ENCODE data around the gene PLEKHA7.

The PLEKHA7 gene

DNA sequence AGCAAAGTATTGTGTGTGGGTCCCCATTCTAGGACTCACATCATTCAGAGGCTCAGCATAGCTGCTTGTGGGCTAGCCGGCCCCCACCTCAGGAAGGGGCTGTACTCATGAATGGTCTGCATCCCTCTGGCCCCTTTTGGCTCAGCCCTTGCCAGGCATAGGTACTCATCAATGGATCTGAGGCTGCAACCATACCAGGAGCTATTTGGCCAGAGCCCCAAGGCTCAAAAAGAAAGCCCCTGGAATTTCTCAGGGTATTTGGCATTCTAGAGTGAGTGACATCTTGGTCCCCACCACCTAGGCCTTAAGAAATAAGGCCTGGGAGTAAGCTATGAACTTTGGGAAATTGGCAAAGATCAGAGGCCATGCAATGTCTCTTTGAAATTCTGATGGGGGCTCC, 38.3 kb downstream of the PLEKHA7 start:
- TF ChIP-seq, protein P1, sequence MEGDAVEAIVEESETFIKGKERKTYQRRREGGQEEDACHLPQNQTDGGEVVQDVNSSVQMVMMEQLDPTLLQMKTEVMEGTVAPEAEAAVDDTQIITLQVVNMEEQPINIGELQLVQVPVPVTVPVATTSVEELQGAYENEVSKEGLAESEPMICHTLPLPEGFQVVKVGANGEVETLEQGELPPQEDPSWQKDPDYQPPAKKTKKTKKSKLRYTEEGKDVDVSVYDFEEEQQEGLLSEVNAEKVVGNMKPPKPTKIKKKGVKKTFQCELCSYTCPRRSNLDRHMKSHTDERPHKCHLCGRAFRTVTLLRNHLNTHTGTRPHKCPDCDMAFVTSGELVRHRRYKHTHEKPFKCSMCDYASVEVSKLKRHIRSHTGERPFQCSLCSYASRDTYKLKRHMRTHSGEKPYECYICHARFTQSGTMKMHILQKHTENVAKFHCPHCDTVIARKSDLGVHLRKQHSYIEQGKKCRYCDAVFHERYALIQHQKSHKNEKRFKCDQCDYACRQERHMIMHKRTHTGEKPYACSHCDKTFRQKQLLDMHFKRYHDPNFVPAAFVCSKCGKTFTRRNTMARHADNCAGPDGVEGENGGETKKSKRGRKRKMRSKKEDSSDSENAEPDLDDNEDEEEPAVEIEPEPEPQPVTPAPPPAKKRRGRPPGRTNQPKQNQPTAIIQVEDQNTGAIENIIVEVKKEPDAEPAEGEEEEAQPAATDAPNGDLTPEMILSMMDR (IDR thresholded peaks at IDR 0.05; ENCODE audit: extremely low read depth, missing control alignments): no peak
- DNase-seq (ENCODE audit: low spot score): no peak

DNA sequence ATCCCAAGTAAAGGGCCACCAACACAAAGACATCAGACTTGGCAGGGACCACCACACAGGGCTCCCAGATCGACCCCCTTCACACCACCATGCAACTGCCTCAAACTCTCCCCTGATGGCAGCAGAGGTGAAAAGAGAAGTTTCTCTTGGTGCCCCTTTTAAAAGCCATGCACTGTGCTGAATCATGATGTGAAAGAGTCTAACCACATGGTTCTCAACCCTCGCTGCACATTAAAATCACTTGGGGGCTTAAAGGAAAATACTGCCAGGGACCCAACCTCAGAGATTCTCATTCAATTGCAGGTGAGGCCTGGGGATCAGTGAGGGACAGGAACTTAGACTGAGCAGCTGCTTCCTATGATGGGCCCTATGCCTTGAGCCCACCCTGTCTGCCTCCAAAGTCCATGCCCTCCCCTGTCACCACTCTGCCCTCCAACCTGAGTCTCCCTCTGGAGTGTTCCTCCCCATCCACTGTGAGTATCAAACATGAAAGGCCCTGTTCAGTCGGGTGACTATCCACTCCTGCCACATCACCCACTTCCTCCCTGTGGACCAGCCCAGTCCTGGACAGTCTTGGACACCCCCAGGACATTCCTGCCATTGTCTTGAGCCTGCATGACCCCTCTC, 40.8 kb downstream of the PLEKHA7 start:
- DNase-seq (ENCODE audit: low spot score): no peak
- TF ChIP-seq, protein P1 (IDR thresholded peaks at IDR 0.05; ENCODE audit: extremely low read depth, missing control alignments): no peak

DNA sequence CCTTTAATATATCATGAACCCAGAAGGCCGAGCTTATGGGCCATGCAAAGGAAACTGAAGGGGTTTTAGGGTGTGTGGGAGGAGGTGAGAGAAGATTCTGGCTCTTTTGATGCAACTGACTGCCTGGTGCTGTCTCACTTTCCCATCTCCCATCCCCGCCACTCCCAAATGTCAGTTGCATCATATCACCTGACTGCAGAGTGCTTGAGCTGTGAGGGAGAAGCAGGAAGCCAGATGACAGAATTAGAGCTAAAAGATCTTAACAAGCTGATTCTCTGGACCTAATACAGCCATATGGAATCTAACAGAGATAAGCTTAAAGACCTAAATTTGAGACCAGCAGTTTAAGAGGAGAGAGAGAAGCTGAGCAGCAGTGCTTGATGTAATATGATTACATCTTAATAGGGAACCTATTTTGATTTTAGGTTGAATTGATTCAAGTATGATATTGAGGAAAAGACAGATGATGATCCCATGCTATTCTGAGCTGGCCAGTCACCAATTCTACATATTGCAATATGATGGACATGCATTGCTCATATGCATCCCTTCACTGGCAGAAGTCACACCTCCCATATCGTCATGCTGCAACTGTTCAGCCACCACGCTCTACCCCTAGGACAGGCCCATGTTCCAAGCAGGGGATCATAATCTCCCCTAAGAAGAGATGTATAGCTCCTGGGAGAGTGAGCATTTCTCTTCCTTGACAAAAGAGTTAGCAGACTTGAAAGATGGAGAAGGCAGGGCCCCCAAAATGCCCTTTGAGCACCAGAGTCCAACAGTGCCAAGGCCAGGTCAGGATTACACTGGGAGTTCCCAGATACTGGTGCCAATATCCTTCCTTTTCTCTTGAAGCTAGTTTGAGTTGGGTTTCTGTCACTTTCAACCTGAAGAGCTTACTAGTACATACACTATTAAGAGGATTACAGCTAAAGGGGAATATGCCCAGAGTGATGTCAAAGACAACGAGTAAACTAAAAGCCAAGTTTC, 44.9 kb downstream of the PLEKHA7 start:
- TF ChIP-seq, protein P1 (IDR thresholded peaks at IDR 0.05; ENCODE audit: extremely low read depth, missing control alignments): no peak
- no peak for DNase-seq (ENCODE audit: low spot score)

DNA sequence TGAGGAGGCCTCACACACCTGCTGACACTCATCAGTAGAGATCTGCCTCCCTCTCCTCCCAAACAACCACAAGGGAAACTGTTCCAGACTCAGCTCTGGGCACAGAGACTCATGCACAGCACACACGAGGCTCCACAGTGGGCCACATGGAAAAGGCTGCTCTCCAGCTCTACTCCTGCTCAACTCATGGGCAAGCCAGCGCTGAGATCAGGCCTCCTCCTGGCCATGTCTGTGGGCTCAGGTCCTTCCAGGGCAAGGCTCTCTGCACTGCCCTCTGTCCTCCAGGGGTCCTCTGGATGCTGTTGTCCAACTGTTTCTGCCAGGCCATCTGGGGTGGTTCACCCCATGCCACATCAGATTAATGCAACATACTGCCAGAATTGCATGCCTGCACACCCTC, 46.0 kb downstream of the PLEKHA7 start:
- TF ChIP-seq, protein P1 (IDR thresholded peaks at IDR 0.05; ENCODE audit: extremely low read depth, missing control alignments): no peak
- no peak for DNase-seq (ENCODE audit: low spot score)

DNA sequence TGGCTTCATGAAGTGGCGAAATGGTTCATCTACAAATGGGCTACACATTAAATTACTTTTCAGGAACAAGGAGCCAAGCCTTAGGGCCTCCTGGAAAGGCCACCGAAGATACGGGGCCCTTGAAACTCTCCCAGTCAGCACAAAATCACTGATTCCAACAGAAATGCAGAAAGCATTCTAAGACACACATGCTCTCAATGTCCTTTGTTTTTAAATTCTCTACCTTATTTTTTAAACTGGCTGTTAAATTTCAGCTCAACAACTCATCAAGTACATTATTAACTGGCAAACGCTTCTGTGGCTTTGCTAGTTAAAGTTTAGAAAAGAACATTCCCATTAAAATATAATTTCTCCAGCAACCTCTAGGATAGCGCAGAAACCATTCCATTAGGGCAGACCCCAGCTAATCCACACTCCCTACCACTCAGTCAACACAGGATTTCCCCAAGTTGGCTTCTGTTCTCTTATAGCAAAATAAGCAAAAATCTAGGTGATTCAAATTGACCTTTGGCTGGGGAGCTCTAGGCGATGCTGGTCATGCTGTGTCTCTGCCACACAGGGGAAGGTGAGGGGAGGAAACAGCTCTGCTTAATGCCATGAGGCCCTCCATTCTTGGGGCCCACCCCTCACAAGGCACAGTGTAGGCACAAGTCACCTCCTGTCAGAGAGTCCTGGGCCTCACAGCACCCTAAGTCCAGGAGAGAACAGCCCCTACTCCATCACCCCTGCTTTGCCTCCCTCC, 47.1 kb downstream of the PLEKHA7 start:
- no peak for DNase-seq (ENCODE audit: low spot score)
- TF ChIP-seq, protein P1 (IDR thresholded peaks at IDR 0.05; ENCODE audit: extremely low read depth, missing control alignments): no peak

DNA sequence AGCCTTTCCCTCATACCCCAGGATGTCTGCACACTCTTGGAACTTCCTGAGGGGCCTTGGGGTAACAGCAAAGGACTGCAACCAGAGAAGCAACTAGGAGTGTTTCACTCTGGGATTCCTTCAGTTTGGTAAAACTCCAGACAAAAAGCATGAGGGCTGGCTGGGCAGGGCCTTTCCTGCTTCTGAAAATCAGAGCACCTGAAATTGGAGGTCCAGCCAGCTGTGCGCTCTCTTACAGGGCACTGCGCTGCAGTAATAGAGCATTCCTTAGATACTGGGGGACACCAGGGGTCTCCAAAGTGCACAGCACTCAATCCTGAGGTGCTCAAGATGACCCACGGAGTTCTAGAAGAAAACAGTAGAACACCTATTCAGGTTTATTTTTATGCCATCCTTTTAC, 49.7 kb downstream of the PLEKHA7 start:
- TF ChIP-seq, protein P1 (IDR thresholded peaks at IDR 0.05; ENCODE audit: extremely low read depth, missing control alignments): no peak
- no peak for DNase-seq (ENCODE audit: low spot score)
